ENCODE measurements around the gene PXDC1.

GRCh38 chr6:3683331-3683730 lies 68.2 kb downstream of the PXDC1 start:
- no peak for TF ChIP-seq CTCF (IDR thresholded peaks at IDR 0.05)
- TF ChIP-seq ZFX (IDR thresholded peaks at IDR 0.05; ENCODE audit: borderline replicate concordance), result no peak
